GM21528 (cell line): ENCODE results near the gene BCAP29.

Experiments
- ATAC-seq: cut with Tn5 transposase; IDR thresholded peaks from one replicate; pipeline ENCODE4 v1.9.1; 2021; ENCODE audit warnings: mild to moderate bottlenecking, moderate library complexity; ENCODE audit not compliant: unreplicated experiment, low FRiP score

BCAP29 gene

GRCh38 chr7:107661081-107661864, 81.2 kb downstream of the BCAP29 start:
- peak; percentile 54 for ATAC-seq

GRCh38 chr7:107661865-107662379, 81.9 kb downstream of the BCAP29 start:
- no peak for ATAC-seq

- no peak for ATAC-seq
These were observed 83.2 kb downstream of the BCAP29 start for GRCh38 chr7:107663196-107663595.

GRCh38 chr7:107666790-107667189, 86.7 kb downstream of the BCAP29 start:
- no peak for ATAC-seq

GRCh38 chr7:107667341-107667740, 87.3 kb downstream of the BCAP29 start:
- ATAC-seq = no peak

GRCh38 chr7:107668296-107668695, 88.2 kb downstream of the BCAP29 start:
- ATAC-seq = no peak
